NCI-H2029 treated with DMSO at 0.1 percent for 48 hours (cell line): ENCODE data around the gene HSF5.
"Not testable (repeated sequence)": the region's sequence is repeated elsewhere in the genome, so short reads cannot be mapped to it uniquely, and the experiment has no call there.

ENCODE experiments used
- DNase-seq: peaks from one replicate; lab custom pipeline; 2025; lab: John Stamatoyannopoulos, UW

HSF5 gene

DNA sequence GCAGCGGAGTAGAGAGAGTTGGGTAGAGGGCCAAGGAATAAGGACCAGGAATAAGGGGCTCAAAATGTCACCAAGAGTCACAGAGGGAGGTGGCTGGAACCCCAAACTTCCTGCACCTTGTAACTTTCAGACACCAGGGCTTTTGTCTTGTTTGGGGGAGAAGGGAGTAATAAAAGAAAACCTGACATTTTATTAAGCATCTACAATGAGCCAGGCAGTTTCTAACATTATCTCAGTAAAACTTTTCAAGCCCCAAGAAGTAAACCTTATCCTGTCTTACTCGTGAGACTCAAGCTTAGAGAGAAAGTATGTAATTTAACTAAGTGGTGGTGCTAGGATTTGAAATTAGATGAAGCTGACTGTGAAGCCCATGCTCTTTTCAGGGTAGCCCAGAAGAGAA, 27.1 kb upstream of the HSF5 start:
- DNase-seq = no peak

DNA sequence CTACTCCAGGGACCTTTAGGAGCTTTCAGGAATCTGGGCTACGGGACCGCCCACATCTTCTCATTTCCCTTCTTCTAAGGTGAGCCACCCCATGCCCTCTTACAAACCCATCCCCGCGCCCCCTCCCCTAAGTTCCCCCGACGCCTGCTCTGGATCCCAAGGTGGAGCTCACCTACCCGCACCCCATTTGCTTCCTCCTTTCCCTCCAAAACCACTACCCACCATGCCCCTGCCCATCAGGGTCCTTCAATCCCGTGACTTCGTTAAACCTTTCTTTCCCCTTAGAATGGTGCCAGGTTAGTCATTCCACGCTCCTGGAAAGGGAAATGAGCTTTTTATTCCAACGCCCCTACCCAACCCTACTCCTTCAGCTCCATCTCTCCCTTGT, 26.6 kb upstream of the HSF5 start:
- DNase-seq = no peak

DNA sequence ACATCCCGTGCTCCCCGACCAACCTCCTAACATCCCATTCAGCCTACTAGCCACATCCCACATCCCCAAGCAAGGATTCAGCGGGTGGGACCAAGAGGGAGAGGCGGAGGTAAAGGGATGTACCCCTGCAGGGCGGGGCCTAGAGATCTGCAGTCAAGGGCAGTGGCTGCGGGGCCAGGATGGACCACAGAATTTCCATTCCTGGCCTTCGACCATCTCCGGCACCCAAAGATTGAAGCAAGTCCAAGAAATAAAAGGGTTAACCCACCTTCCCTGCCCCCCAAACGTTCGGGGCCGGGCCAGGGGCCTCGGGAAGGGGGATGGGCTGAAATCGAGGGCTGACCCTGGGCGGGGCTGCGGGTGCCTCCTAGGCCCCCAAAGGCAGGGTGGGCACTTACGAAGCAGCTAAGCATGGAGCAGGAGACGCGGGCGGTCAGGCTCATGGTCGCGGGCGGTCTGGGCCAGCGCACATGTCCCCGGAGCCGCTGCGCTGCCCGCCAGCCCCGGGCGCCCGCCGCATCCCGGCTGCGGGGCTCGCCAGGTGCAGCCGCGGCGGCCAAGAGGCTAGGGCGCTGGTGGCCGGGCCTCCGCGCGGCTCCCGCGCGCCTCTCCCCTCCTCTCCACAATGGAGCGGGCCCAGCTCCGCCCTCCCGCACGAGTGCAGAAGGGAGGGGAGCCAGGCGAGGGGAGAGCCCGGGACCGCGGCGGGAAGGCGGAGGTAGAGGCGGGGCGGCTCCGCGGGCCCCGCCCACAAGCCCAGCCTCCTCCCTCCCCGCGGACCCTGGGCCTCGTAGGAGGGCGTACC, 26.0 kb upstream of the HSF5 start, which contains the start of gene MTMR4:
TSS of gene MTMR4 (minus strand) at position 674 of the 805 bp plus-strand sequence. CDS start at position 443, 231 bp downstream.
- DNase-seq = peak; percentile 32

DNA sequence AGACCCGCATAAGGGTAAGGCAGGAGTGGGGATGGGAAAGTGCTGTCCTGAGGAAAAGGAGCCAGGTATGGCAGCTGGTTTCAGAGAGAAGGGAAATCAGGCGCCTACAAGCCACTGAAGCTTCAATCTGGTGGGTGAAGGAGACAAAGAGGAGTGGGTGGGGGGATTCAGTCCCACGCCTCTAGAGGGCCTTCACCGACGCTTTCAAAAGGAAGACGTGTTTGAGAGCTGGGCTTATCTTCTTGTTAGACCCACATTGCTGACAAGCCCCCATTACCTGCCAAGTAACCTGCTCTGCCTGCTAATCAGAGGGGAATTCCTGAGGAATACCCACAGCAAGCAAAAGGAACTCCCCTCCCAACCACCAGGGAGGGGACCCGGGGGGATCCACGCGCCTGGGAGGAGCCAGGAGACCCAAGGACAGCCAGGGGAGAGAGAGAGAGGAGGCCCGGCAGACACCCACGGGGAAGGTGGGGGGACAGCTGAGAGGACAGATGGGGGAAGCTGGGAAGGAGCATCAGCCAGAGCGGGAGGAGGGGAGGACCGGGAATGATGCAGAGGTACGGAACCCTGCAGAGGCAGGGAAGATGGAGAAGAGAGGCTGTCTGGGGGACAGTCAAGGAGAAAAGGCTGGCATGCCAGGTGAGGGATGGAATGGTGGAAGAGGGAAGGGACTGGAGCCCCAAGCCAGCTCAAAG, 25.2 kb upstream of the HSF5 start:
- DNase-seq = no peak

DNA sequence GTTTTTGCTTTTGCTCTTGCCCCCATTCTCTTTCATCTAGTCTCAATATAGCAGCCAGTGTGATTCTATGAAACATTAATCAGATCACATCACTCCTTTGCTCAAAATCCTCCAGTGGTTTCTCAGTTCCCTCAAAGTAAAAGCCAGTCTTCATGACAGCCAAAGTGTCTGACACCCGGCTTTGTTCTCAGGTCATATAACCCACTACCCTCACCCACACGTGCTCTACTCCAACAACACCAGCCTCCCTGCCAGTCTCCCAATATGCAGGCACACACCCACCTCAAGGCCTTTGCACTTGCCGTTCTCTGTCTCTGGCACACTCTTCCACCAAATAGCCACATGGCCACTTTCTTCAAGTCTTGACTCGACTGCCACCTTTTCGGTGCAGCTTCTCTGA, 21.9 kb upstream of the HSF5 start:
- DNase-seq = no peak

DNA sequence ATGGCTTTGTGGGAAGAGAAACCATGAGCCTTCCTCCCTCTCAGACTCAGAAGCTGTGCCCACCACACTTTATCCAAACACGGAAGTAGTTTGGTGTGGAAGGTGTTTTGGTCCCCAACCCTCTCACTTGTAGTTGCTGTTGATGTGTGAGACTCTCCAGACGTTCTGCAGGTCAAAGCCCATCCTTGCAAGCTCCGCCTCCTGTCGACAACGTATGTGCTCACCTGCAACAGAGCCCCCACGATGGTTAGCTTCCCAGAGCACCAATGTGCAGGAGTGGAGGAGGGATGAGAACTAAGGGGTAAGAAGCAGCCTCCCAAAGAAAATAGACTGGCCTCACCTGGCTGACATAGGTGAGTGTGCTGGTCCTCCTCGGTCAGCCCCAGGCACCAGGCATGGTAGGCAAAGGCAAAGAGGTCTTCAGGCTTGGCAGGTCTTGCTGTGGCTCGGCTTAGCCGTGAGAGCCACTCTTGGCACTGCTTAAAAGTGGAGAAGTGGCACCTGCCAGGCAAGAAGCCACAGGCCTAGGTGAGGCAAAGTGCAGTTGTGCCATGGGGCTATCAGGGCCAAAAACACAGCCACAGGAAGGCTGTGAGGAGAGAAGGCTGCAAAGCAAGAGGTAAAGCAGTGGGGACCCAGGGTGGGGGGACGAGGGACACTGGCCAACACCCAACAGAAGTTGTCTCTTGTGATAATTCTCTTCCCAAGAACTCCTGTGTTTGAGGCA, 20.3 kb upstream of the HSF5 start:
- DNase-seq = no peak

DNA sequence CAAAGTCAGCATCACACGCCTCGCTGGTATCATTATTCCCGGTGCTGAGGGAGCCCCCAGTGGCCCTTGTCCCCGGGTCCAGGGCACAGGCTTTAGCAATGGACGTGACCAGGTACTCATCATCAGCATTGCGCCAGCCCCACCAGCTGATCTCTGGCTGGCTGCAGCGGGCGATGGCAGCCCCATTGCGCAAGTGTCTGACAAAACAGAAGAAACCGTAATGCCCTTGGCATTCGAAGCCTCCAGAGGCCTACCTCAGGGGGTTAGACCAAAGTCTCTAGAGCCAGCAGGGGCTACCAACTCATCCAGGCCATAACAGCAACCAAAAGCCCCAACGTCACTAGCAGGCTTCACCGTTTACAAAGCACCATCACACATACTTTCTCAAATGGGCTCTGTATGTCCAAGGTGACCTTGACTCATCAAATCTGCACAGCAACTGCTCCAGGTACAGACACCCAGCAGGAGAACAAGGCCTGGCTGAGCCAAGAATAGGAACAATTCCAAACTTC, 19.0 kb upstream of the HSF5 start:
- DNase-seq = no peak

DNA sequence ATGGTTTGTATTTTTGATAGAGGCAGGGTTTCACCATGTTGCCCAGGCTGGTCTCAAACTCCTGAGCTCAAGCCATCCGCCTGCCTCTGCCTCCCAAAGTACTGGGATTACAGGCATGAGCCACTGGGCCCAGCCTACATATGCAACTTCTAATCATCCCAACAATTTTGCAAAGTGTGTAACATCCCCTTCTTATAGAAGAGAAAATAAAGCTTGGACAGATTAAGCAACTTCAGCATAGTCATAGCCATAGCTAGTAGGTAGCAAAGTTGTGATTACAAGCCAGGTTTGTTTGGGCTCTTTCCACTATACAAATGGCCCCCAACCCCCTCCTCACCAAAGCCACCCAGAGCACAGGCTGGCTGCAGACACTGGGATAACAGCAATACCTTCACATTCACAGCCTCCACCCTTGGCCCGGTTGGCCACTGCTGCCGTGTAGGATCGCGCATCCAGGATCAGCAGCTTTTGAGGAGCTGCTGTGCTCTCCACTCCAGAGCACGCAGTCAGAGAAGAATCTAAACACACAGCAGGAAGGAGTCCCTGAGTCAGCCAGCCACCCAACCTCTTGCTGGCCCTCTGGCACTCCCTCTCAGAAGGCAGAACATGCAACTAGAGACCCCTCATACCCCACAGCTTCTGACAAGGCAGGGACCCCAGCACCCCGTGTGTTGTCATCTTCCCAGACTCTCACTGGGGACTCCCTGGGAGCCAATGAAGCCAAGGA, 18.3 kb upstream of the HSF5 start:
- no peak for DNase-seq

DNA sequence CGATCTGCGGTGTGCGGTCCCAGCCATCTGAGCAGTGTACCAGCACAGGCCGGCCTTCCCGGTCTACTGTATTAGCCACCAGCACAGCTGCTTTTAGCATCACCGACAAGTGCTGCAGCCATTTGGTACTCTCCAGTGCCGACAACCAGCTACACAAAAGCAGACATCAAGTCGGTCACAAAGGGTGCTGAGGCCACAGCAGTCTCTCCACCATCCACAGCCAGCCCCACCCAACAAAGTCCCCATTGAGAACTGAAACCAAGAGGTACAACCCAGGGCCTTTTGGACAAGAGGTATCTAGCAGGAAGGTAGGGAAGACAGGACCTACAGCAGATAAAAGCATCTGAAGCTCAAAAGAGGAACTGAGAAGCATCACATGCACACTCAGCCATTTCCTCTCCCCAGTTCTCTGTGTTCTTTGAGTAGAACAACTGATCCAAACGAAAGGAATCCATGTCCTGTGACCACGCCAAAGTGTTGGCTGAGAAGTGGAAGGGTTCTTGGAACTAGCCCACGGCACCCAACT, 16.7 kb upstream of the HSF5 start:
- DNase-seq = no peak

DNA sequence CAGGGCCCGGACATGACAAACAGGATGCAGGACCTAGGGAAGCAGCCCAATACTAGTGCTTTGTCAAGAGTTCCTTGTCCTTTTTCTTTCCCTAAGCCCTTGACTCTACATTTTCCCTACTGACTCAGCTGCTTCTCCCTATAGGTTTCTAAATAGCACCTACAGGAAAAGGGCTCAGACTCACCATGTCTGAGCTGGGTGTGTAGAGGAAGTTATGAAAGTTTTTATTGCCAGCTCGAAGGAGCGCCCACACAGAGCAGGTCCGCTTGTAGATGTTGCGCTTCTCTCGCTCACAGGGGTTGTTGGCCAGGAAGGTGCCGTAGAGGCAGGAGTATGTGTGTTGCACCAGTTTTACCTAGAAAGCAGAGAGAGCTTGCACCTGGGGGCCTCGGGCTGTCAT, 15.7 kb upstream of the HSF5 start:
- DNase-seq = no peak

DNA sequence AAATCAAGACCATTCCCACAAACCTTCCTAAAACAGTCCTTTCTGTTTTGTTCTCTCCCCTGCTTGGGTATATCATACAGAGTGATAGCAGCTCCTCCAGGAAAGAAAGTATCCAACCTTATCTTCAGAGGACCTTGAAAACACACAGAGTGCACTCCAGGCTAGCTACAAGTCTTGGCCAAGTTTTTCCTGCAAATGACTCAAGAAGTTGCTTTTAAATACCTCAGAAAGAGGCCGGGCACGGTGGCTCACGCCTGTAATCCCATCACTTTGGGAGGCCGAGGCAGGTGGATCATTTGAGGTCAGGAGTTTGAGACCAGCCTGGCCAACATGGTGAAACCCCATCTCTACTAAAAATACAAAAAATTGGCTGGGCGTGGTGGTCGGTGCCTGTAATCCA, 14.9 kb upstream of the HSF5 start:
- not testable (repeated sequence) for DNase-seq

DNA sequence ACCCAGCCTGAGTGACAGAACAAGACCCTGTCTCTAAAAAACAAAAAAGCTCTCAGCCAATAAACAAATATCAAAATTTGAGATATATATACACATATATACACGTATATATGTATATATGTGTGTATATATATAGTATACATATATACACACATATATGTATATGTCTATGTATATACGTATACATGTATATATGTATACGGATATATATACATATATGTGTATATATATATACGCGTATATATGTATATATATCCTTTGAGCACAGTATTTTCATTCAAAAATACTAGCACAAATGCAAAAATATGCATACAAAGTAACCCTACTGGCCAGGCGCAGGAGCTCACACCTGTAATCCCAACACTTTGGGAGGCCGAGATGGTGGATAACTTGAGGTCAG, 13.2 kb upstream of the HSF5 start:
- no peak for DNase-seq

DNA sequence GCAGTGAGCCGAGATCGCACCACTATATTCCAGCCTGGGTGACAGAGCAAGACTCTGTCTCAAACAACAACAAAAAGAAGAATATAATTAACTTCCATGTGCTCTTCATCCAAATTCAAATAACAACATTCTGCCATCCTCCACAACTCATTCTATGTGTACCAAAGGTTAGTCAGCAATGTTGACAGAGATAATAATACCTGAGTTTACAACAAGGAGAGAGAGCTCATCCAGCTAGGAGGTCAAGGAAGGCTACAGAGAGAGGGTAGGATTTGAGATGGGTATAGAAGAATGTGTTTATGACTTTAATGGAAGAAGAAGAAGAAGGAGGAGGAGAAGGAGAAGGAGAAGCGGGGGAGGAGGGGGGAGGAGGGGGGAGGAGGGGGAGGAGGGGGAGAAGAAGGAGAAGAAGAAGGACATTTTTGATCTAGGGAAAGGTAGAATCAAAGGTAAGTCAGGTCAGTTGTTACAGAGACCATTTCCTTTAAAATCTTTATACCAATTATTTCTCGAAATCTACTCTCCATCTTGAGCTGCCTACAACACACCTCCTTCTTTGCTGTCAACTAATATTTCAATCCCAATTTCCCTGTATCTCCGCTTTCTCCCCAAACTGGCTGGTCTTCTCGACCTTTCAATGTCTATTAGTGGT, 10.1 kb upstream of the HSF5 start:
- DNase-seq = no peak

DNA sequence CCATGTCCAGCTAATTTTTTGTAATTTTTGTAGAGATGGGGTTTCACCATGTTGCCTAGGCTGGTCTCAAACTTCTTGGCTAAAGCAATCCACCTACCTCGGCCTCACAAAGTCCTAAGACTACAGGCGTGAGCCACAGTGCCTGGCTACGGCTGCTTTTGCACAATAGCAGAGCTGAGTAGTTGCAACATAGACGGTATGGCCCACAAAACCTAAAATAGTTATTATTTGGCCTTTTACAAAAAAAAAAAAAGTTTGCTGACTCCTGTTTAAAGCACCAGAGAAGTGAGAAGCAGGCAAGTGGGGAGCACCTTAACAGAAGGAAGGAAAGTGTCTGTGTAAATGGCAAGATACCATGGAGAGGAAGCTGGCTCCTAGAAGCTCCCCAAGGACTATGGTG, 5.3 kb upstream of the HSF5 start:
- no peak for DNase-seq

DNA sequence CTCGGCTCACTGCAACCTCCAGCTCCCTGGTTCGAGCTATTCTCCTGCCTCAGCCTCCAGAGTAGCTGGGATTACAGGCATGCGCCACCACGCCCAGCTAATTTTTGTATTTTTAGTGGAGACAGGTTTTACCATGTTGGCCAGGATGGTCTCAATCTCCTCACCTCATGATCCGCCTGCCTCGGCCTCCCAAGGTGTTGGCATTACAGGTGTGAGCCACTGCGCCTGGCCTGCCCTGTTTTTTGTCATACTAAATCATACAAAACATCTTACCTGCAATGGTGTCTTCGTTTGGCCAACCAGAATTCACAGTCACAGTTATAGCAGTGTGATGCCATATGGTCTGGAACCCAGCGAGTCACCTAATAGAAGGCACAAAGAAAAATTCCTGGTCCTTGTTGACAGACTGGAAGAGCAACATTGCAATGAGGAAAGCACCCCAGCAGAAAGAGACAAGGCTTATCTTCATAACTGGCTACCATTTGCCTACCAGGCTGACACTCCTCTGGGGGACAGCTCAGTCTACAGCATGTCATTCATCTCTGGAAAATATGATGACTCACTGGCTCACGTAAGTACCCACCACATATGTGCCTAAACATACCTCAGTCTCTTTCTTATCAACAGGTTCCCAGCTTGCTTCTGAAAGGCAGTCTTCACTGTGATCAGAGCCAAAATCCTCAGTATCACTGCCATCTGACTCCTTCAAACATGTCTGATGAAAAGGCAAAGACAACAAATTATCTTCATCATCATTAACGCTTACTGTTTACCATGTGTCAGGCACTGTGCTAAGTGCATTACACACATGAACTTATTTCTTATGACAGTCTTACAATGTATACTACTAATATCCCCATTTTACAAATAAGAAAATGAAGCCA, 4.3 kb upstream of the HSF5 start:
- DNase-seq = no peak

DNA sequence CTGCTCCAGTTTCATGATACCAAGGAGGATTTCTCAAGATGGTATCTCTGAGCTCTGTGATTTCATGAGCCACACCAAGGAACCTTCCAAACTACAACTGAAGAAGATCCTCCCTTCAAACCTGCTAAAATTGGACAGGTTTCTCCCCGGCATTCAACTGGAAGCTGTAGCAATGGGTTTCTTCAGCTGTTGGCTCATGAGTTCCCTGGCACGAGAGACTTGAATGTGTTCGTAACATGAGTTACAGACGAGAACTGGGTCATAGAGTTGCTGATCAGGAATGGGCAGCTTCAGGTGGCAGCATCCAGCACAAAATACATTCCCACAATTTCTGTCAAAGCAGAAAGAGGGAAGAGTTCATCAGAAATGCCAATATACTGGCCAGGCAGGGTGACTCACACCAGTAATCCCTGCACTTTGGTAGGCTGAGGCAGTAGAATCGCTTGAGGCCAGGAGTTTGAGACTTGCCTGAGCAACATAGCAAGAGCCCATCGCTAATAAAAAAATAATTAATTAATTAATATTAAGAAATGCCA, 3.4 kb upstream of the HSF5 start:
- no peak for DNase-seq

DNA sequence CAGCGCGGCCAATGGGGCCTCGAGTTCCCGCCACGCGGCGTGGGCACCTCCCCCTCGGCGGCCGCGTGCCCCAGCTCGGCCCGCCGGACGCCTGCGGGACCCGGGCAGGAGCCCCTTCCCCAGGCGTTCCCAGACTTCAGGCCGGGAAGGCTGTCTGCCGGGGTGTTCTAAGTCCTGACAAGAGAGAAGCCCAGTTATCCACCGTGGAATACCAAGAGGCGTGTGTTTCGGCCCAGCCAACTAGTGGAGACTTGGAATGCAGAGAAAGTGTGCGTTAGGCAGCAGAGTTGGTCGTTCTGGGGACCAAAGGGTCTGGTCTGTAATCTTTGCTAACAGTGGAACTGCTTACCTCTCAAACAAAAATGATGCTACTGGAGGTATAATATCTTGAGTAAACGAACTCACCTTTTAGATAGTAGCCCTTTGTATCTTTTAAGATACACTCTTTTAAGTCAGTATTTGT, 251 bp upstream of the HSF5 start:
- no peak for DNase-seq

DNA sequence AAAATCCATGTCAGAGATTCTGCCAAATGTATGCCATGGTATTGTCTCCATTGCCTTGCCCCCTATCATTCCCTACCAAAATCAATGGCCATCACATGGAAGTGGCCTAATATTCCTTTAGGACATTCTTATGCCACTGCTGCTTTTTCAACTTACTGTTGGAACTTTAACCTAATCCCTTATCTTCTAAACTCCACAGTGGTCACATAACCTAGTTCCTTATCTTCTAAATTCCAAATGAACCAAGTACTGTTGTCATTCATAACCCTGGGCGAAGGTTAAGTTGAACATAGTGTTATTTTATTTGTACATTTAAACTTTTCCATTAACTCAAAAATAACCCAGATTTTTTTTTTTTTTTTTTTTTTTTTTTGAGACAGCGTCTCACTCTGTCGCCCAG, 3.6 kb downstream of the HSF5 start:
- DNase-seq = no peak

DNA sequence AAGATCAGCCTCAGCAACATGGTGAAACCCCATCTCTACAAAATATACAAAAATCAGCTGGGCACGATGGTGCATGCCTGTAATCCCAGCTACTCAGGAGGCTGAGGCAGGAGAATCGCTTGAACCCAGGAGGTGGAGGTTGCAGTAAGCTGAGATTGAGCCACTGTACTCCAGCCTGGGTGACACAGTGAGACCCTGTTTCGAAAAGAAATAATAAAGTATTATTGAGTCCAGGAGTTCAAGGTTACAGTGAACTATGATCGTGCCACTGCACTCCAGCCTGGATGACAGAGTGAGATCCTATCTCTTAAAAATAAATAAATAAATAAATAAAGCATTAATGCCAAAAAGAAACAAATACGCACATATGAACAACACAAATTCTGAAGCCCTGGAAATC, 6.4 kb downstream of the HSF5 start:
- DNase-seq = not testable (repeated sequence)

DNA sequence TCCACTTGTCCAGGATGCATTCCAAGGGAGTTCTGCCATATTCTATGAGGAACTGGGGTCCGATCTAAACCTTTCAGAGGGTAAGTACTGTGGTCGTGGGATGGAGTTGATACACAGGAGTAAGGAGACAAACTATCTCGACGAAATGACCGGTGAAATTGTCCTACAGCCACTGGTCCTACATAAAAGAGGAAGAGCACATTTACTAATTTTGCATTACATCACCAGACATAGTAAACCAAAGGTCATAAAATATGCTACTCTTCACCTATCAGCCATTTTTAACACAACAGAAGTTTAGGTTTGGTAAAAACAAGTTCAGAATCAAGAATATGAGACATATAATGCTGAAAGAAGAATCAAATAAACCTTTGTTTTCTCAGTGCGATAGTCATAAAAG, 8.1 kb downstream of the HSF5 start:
- DNase-seq = no peak
